Kidney epithelial cell (primary cell): ENCODE measurements around the gene CDH23. TPM values are rescaled to one million over a fixed set of nuclear protein-coding genes. Genes with fewer than 3 reads are reported as not detected.

Source experiments
- DNase-seq: peaks from one replicate; pipeline ENCODE4 v3.0.0-alpha.2; 2010; ENCODE audit warnings: low read depth
- H3K27me3 ChIP-seq: 2 replicates; pipeline ENCODE4 v1.6.0; 2011; ENCODE audit warnings: low read length; ENCODE audit not compliant: control insufficient read depth, insufficient read depth
- H3K36me3 ChIP-seq: 2 replicates; pipeline ENCODE4 v1.5.1; 2011; ENCODE audit warnings: low read length; ENCODE audit not compliant: control insufficient read depth, insufficient read depth
- H3K4me3 ChIP-seq: 2 replicates; pipeline ENCODE4 v1.5.1; 2011; ENCODE audit warnings: low read depth, mild to moderate bottlenecking, control low read depth, low read length
- total RNA-seq: library from RNA; depleted of rRNA; stranded (reverse); fragments of >200 nt; gene quantifications from 2 replicates; pipeline ENCODE4 v1.2.3, GENCODE V29; 2015
- TF ChIP-seq, protein P1 (sequence below): IDR thresholded peaks from 2 replicates; pipeline ENCODE4 v1.5.1; 2011; ENCODE audit warnings: mild to moderate bottlenecking, moderate library complexity, low read length, control low read depth, inconsistent platforms; ENCODE audit not compliant: insufficient read depth, poor library complexity, severe bottlenecking

CDH23 gene
- total RNA-seq, 1 donor from 2014 or later: 0.04 TPM

DNA sequence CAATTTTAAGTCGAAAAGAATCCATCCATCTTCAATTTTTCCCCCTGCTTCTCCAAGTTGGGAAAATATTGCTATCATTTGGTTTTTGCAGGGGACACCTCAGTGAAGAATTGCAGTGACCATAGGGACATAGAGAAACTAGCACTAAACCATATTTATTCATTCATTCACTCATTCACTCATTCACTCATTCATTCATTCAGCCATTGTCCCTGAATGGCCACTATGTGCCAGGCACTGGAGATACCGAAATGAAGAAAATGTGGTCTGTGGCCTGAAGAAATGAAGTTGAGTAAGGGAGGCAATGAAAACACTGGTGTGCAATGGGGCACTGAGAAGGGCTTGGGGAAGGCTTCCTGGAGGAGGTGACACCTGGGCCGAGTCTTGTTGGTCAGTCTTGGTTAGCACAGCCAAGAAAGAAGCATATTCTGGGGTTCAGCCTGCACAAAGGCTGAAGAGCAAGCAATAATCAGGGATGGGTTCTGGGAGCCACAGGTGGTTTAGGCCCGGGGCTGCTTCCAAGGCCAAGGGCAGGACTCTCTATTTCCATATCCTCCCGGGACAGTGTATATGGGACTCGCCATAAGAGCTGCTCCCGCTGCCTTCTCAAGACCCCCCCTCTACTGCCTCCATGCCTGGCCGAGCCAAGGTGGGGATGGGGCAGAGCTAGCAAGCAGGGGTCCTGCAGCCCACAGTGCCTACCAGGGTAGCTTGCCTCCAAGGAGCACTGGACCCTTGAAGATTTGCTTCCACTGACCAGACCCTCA lies 348.4 kb downstream of the CDH23 start:
- H3K27me3 ChIP-seq: no peaks in the 10 kb centered on the region
- TF ChIP-seq, protein P1, sequence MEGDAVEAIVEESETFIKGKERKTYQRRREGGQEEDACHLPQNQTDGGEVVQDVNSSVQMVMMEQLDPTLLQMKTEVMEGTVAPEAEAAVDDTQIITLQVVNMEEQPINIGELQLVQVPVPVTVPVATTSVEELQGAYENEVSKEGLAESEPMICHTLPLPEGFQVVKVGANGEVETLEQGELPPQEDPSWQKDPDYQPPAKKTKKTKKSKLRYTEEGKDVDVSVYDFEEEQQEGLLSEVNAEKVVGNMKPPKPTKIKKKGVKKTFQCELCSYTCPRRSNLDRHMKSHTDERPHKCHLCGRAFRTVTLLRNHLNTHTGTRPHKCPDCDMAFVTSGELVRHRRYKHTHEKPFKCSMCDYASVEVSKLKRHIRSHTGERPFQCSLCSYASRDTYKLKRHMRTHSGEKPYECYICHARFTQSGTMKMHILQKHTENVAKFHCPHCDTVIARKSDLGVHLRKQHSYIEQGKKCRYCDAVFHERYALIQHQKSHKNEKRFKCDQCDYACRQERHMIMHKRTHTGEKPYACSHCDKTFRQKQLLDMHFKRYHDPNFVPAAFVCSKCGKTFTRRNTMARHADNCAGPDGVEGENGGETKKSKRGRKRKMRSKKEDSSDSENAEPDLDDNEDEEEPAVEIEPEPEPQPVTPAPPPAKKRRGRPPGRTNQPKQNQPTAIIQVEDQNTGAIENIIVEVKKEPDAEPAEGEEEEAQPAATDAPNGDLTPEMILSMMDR: no peak
- H3K36me3 ChIP-seq: no peaks in the 10 kb centered on the region
- DNase-seq: no peak
- H3K4me3 ChIP-seq: no peak overlapping the region

DNA sequence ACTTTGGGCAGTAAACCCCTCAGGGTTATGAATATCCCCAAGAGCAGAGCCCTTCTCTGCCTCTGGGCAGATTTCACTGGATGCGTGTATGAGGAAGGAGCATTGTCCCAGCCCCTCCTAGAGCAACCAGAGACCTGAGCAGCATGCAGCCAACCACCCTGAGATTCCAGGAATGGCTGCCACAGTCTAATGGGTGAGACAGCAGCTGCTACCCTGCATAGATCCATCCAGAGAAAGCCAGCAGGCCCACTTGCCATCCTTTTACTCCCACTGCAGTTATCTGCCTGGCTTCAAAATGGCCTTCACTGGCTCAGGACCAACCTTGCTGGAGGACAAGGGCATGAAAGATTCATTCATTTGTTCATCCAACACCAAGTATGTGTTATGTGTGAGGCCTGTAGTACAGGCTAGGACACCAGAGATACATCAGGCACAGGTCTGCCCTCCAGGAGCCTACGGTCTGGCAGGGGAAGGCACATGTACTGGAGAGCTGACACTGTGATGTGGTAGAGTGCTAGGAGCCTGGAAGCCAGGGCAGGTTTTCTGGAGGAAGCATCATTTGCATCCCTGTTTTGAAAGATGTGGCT lies 349.0 kb downstream of the CDH23 start:
- no peak for DNase-seq
- Histone ChIP-seq H3K36me3 (no peaks in the 10 kb centered on the region), H3K27me3 (no peaks in the 10 kb centered on the region), H3K4me3 (no peak overlapping the region)
- TF ChIP-seq, protein P1: no peak

DNA sequence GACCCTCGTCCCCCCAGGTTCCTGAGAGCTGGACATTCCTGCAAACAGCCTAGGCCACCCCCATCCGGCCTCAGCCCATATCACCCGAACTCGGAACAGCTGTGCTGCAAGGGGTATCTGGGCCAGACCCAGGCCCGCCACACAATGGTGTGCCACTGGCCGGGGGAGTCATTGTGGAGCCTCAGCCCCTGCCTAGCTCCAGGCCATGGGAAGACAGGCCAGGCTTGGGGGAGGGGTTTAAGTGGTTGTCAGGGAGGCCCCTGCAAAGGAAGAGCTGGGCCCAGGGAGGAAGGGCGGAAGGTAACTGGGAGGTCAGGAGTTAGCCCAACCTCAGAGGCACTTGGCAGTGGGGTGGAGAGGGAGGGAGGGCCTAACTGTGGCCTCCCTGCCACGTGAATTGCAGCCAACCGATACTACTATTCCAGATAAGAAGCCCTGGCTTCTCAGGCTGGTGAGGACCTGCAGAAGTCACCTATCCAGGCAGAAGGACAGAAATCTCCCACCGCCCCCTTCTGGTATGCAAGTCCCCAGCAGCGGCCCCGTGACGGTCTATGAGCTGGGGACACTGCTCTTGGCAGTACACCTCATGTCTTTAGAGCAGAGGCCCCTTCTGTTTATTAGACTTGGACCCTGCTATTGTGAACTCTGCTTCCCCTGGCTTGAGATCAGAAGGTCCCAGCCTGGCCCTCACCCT lies 349.8 kb downstream of the CDH23 start:
- DNase-seq: no peak
- no peaks in the 10 kb centered on the region for H3K27me3 ChIP-seq
- TF ChIP-seq, protein P1: no peak
- no peak overlapping the region for H3K4me3 ChIP-seq
- no peaks in the 10 kb centered on the region for H3K36me3 ChIP-seq

DNA sequence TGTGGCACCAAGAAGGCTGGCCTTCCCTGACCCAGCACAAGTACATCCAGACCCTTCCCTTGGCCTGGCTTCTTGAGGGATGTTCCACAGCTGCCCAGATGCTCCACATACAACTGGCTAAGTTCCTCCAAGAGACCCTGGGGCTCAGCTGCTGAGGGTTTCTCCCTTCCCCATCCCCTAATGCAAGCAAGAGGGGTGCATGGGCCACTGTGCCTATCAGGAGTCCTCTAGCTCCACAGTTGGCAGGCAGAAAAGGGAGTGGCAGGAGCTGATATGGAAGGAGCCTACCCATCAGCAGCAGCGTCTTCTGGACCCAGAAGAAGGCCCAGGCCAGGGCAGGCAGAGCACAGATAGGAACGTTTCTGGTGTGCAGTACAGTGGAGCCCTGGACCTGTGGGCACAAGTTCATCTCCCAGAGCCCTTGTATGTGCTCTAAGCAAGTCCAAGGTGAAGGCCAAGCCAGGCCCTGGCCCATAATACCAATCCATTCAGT lies 350.4 kb downstream of the CDH23 start:
- TF ChIP-seq, protein P1: no peak
- Histone ChIP-seq H3K27me3 (no peaks in the 10 kb centered on the region), H3K4me3 (no peak overlapping the region), H3K36me3 (no peaks in the 10 kb centered on the region)
- no peak for DNase-seq

DNA sequence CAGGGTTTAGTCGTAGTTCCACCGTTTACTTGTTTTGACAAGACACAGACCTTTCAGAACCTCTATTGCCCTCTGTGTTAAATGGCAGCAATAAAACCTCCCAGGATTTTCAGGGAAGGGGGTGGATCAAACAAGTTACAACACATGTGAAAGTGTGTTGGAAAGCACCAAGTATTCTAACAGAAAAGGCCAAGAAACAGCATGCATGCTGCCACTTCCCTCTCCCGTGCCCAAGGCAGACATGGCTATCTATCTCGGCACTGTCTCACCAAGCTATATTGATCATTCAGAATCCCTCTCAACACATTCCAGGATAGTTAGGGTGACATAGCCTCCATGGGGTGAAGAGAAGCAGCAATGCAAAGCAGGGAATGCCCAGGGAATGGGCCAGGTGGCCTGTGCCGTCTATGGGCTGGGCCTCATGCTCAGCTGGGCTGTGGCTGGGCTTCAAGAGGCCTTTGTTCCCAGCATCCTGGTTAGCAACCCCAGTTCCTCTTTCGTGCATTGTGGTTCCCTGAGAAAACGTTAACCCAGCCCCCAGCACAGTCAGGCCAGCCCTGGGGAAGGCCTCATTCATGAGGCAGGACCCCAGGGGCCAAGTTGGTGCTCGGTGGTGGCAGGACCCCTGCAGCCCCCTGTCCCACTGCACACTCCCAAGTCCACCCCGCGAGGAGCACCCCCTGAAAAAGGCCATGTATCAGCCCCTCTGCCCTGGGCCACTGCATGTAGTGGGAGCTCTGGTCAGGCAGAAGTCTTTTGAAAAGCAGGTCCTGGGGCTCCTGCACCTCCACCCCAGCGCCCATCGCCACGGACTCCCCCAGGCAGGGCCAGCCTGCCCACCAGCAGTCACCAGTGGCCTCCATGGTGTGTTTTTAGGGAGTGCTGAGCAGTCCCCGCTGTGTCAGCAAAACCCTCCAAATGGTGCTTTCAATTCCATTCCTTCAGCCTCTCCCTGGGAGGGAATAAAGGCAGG lies 351.1 kb downstream of the CDH23 start:
- Histone ChIP-seq H3K36me3 (no peaks in the 10 kb centered on the region), H3K27me3 (no peaks in the 10 kb centered on the region), H3K4me3 (no peak overlapping the region)
- TF ChIP-seq, protein P1: no peak
- DNase-seq: no peak
